Smooth muscle cell (in vitro differentiated cells): Measurements from ENCODE around the gene CBY2. TPM values are rescaled to one million over a fixed set of nuclear protein-coding genes. Genes with fewer than 3 reads are reported as not detected.

ENCODE experiments used
- DNase-seq: peaks from one replicate; lab custom pipeline; 2025; ENCODE audit not compliant: unreplicated experiment; lab: John Stamatoyannopoulos, UW
- H2AFZ ChIP-seq: fragments of 200-600 bp; sonication (generic); 2 replicates; pipeline ENCODE4 v1.6.0; 2016; ENCODE audit warnings: antibody characterized with exemption, low read depth, mild to moderate bottlenecking
- H3F3A ChIP-seq: fragments of 200-600 bp; sonication (generic); 2 replicates; pipeline ENCODE4 v1.6.0; 2017; ENCODE audit warnings: antibody characterized with exemption, low read depth
- H3K27ac ChIP-seq: fragments of 200-600 bp; sonication (generic); 2 replicates; pipeline ENCODE4 v1.5.1; 2016; ENCODE audit warnings: low read depth, mild to moderate bottlenecking
- H3K27me3 ChIP-seq: fragments of 200-600 bp; sonication (generic); 2 replicates; pipeline ENCODE4 v1.6.1; 2016; ENCODE audit warnings: low read depth, mild to moderate bottlenecking
- H3K36me3 ChIP-seq: fragments of 200-600 bp; sonication (generic); 2 replicates; pipeline ENCODE4 v1.5.1; 2016; ENCODE audit warnings: low read depth
- H3K4me1 ChIP-seq: fragments of 200-600 bp; sonication (generic); 2 replicates; pipeline ENCODE4 v1.5.1; 2016; ENCODE audit warnings: low read depth
- H3K4me2 ChIP-seq: fragments of 200-600 bp; sonication (generic); 2 replicates; pipeline ENCODE4 v1.6.0; 2016; ENCODE audit warnings: mild to moderate bottlenecking
- H3K4me3 ChIP-seq: fragments of 200-600 bp; sonication (generic); 2 replicates; pipeline ENCODE4 v1.5.1; 2016; ENCODE audit warnings: mild to moderate bottlenecking
- H3K79me2 ChIP-seq: fragments of 200-600 bp; sonication (generic); 2 replicates; pipeline ENCODE4 v1.6.0; 2016; ENCODE audit warnings: low read depth, mild to moderate bottlenecking
- H3K9ac ChIP-seq: fragments of 200-600 bp; sonication (generic); 2 replicates; pipeline ENCODE4 v1.6.0; 2016; ENCODE audit warnings: low read depth
- H3K9me3 ChIP-seq: fragments of 200-600 bp; sonication (generic); replicated peaks from 2 replicates; pipeline ENCODE4 v1.5.1; 2016; ENCODE audit warnings: low read depth
- H4K20me1 ChIP-seq: fragments of 200-600 bp; sonication (generic); 2 replicates; pipeline ENCODE4 v1.6.0; 2016; ENCODE audit warnings: low read depth
- CTCF ChIP-seq: fragments of 200-600 bp; sonication (generic); IDR thresholded peaks from 2 replicates; pipeline ENCODE4 v1.5.1; 2017; ENCODE audit warnings: borderline replicate concordance, mild to moderate bottlenecking, antibody characterized with exemption; ENCODE audit not compliant: insufficient read depth, poor library complexity, severe bottlenecking
- WGBS: methylation state at CpG from one replicate; pipeline ENCODE4 v1.1.7; 2016; ENCODE audit warnings: low lambda C conversion rate; 5-methylcytosine and 5-hydroxymethylcytosine counted together
- polyA plus RNA-seq: library from polyadenylated mRNA; unstranded; fragments of >200 nt; fragmentation: Nextera tagmentation; extraction: Ambion mirVana; gene quantifications from 2 replicates; pipeline ENCODE4 v1.2.1, GENCODE V29; 2016
- total RNA-seq: library from RNA; depleted of rRNA; stranded (reverse); fragments of >200 nt; gene quantifications from 2 replicates; pipeline ENCODE4 v1.2.3, GENCODE V29; 2014

The CBY2 gene
- total and polyA plus RNA-seq, 2 experiments from 2014 or later = not detected

- no peaks in the 10 kb centered on the region for H3F3A ChIP-seq
- H4K20me1 ChIP-seq = no peaks in the 10 kb centered on the region
- no peak overlapping the region for H3K9ac ChIP-seq
- no peaks in the 10 kb centered on the region for H3K36me3 ChIP-seq
- H3K9me3 ChIP-seq = no peaks in the 10 kb centered on the region
- no peak overlapping the region for H3K4me2 ChIP-seq
- H3K4me3 ChIP-seq = no peak overlapping the region
- WGBS = 37% methylated on average over 3 of the region's 3 CpGs
- H3K27me3 ChIP-seq = peaks cover under 1% of the 10 kb centered on the region
- no peaks in the 10 kb centered on the region for H3K4me1 ChIP-seq
- H2AFZ ChIP-seq = no peak overlapping the region
- H3K79me2 ChIP-seq = no peaks in the 10 kb centered on the region
- no peak for DNase-seq
- TF ChIP-seq CTCF = no peak
- H3K27ac ChIP-seq = no peak overlapping the region
Measured at GRCh38 chr13:45682494-45683008, 19.6 kb upstream of the CBY2 start.

GRCh38 chr13:45683701-45684100, 18.4 kb upstream of the CBY2 start:
- H3K79me2 ChIP-seq = no peaks in the 10 kb centered on the region
- H3K9me3 ChIP-seq = no peaks in the 10 kb centered on the region
- no peaks in the 10 kb centered on the region for H3F3A ChIP-seq
- H3K9ac ChIP-seq = no peak overlapping the region
- no peak overlapping the region for H2AFZ ChIP-seq
- TF ChIP-seq CTCF = no peak
- H3K4me3 ChIP-seq = no peak overlapping the region
- no peak overlapping the region for H3K27ac ChIP-seq
- no peak overlapping the region for H3K4me2 ChIP-seq
- no peaks in the 10 kb centered on the region for H4K20me1 ChIP-seq
- peaks cover 5% of the 10 kb centered on the region for H3K27me3 ChIP-seq
- no peaks in the 10 kb centered on the region for H3K36me3 ChIP-seq
- WGBS = 56% methylated on average over 3 of the region's 3 CpGs
- no peaks in the 10 kb centered on the region for H3K4me1 ChIP-seq
- no peak for DNase-seq

- Histone ChIP-seq H3K9me3 (no peaks in the 10 kb centered on the region), H3K4me2 (no peak overlapping the region), H2AFZ (no peak overlapping the region), H3K27ac (no peak overlapping the region), H3K4me1 (no peaks in the 10 kb centered on the region), H3K9ac (no peak overlapping the region), H3K36me3 (no peaks in the 10 kb centered on the region), H3K4me3 (no peak overlapping the region), H3K27me3 (peaks cover 11% of the 10 kb centered on the region), H4K20me1 (no peaks in the 10 kb centered on the region), H3F3A (no peaks in the 10 kb centered on the region), H3K79me2 (no peaks in the 10 kb centered on the region)
- WGBS = 91% methylated on average over 4 of the region's 4 CpGs
- no peak for TF ChIP-seq CTCF
- no peak for DNase-seq
Measured at GRCh38 chr13:45688577-45688976, 13.5 kb upstream of the CBY2 start.

- H3K27me3 ChIP-seq = peaks cover 11% of the 10 kb centered on the region
- 91% methylated on average over 2 of the region's 2 CpGs for WGBS
- no peaks in the 10 kb centered on the region for H3K79me2 ChIP-seq
Measured at GRCh38 chr13:45690636-45691035, 11.5 kb upstream of the CBY2 start.

More at GRCh38 chr13:45690636-45691035, 11.5 kb upstream of the CBY2 start:
- TF ChIP-seq CTCF = no peak
- H4K20me1 ChIP-seq = no peaks in the 10 kb centered on the region
- H3F3A ChIP-seq = no peaks in the 10 kb centered on the region
- no peaks in the 10 kb centered on the region for H3K9me3 ChIP-seq
- no peak overlapping the region for H2AFZ ChIP-seq
- H3K4me3 ChIP-seq = no peak overlapping the region
- H3K36me3 ChIP-seq = no peaks in the 10 kb centered on the region
- H3K4me1 ChIP-seq = no peaks in the 10 kb centered on the region
- no peak overlapping the region for H3K27ac ChIP-seq
- no peak overlapping the region for H3K4me2 ChIP-seq
- H3K9ac ChIP-seq = no peak overlapping the region
- DNase-seq = no peak
